H1 (cell line): Measurements from ENCODE around the gene FXYD5. TPM values are rescaled to one million over a fixed set of nuclear protein-coding genes. Genes with fewer than 3 reads are reported as not detected.

Experiments
- CTCF ChIA-PET: fragments of 300-600 bp; sonication (Branson Sonifier 250); formaldehyde crosslinking; loops from one replicate; lab custom pipeline; 2021; ENCODE audit not compliant: partially characterized antibody; lab: Charles Lee
- POLR2A ChIA-PET: fragments of 300-600 bp; sonication (Branson Sonifier 250); formaldehyde crosslinking; loops from one replicate; lab custom pipeline; 2021; ENCODE audit warnings: inconsistent platforms; ENCODE audit not compliant: partially characterized antibody; lab: Charles Lee
- DNase-seq, 2 experiments: peaks; one replicate each; pipeline versions ENCODE4 v3.0.0 to v3.0.0-alpha.2; 2010 to 2022; ENCODE audit warnings: low spot score in 2 of 2, low read depth in 1 of 2, mixed read lengths in 1 of 2
- FAIRE-seq: peaks from 2 replicates; lab custom pipeline; 2011; peaks lifted over from hg19 to GRCh38; lab: Jason Lieb, UNC
- H2AFZ ChIP-seq: 2 replicates; pipeline ENCODE4 v1.8.1; 2012; ENCODE audit warnings: low read length, inconsistent platforms
- H2AK5ac ChIP-seq: 2 replicates; pipeline ENCODE4 v1.6.1; 2013; ENCODE audit warnings: low read depth, low read length
- H2BK120ac ChIP-seq: replicated peaks from 2 replicates; pipeline ENCODE3; 2013; ENCODE audit warnings: low read depth, low read length, inconsistent platforms
- H2BK12ac ChIP-seq: 2 replicates; pipeline ENCODE4 v1.6.1; 2013; ENCODE audit warnings: low read depth, low read length
- H2BK15ac ChIP-seq: 2 replicates; pipeline ENCODE4 v1.6.1; 2013; ENCODE audit warnings: low read length
- H2BK20ac ChIP-seq: 2 replicates; pipeline ENCODE4 v1.6.1; 2013; ENCODE audit warnings: low read length
- H2BK5ac ChIP-seq: 2 replicates; pipeline ENCODE4 v1.6.1; 2013; ENCODE audit warnings: low read depth, low read length
- H3K14ac ChIP-seq: 2 replicates; pipeline ENCODE4 v1.6.1; 2013; ENCODE audit warnings: inconsistent platforms; ENCODE audit not compliant: insufficient read length
- H3K18ac ChIP-seq: 2 replicates; pipeline ENCODE4 v1.6.1; 2013; ENCODE audit warnings: low read length; ENCODE audit errors: extremely low read depth
- H3K23ac ChIP-seq: 2 replicates; pipeline ENCODE4 v1.6.1; 2013; ENCODE audit warnings: inconsistent platforms; ENCODE audit not compliant: insufficient read length
- H3K23me2 ChIP-seq: 2 replicates; pipeline ENCODE4 v1.6.1; 2013; ENCODE audit warnings: low read depth, low read length
- H3K27ac ChIP-seq: 2 replicates; pipeline ENCODE4 v1.6.1; 2011; ENCODE audit warnings: low read depth, low read length, inconsistent platforms
- H3K27me3 ChIP-seq, 4 experiments: replicated peaks in 1 of 4; 1 replicate in 1 of 4; 2 replicates in 3 of 4; pipeline versions ENCODE4 v1.6.1 to v1.8.1; 2011 to 2013; ENCODE audit warnings: low read length in 3 of 4, mild to moderate bottlenecking in 3 of 4, inconsistent platforms in 2 of 4, mixed read lengths in 2 of 4, moderate library complexity in 1 of 4; ENCODE audit not compliant: control insufficient read depth in 3 of 4, insufficient read depth in 3 of 4; ENCODE audit errors: extremely low read depth in 1 of 4
- H3K36me3 ChIP-seq, 4 experiments: 2 replicates each; pipeline versions ENCODE4 v1.6.1 to v1.8.1; 2011 to 2013; ENCODE audit warnings: mild to moderate bottlenecking in 4 of 4, low read length in 3 of 4, moderate library complexity in 2 of 4, control low read depth in 1 of 4, inconsistent platforms in 1 of 4; ENCODE audit not compliant: insufficient read depth in 4 of 4, control insufficient read depth in 2 of 4
- H3K4ac ChIP-seq: replicated peaks from 2 replicates; pipeline ENCODE3; 2013; ENCODE audit warnings: low read length, low read depth, mixed read lengths, inconsistent platforms; ENCODE audit not compliant: insufficient read length
- H3K4me1 ChIP-seq, 4 experiments: replicated peaks in 1 of 4; 1 replicate in 1 of 4; 2 replicates in 3 of 4; pipeline versions ENCODE4 v1.6.1 to v1.8.1; 2011 to 2013; ENCODE audit warnings: low read length in 3 of 4, inconsistent platforms in 2 of 4, mixed read lengths in 1 of 4; ENCODE audit not compliant: insufficient read depth in 4 of 4, control insufficient read depth in 3 of 4
- H3K4me2 ChIP-seq, 2 experiments: 2 replicates each; pipeline versions ENCODE4 v1.6.1 to v1.8.1; 2011 to 2013; ENCODE audit warnings: low read depth in 2 of 2, low read length in 2 of 2, control low read depth in 1 of 2, inconsistent platforms in 1 of 2, mild to moderate bottlenecking in 1 of 2; ENCODE audit not compliant: insufficient read depth in 1 of 2
- H3K4me3 ChIP-seq, 4 experiments: fragments of 200-600, 300-600 bp in 1 of 4; sonication (generic), shearing (Covaris generic), sonication (Bioruptor Twin) in 1 of 4; 2 replicates each; pipeline versions ENCODE4 v1.5.1 to v1.8.1; 2011 to 2016; ENCODE audit warnings: low read length in 4 of 4, low read depth in 3 of 4, control low read depth in 2 of 4, inconsistent platforms in 2 of 4, mild to moderate bottlenecking in 2 of 4, mixed read lengths in 1 of 4, moderate library complexity in 1 of 4; ENCODE audit not compliant: insufficient read depth in 2 of 4; ENCODE audit errors: extremely low read depth in 1 of 4
- H3K56ac ChIP-seq: replicated peaks from 2 replicates; pipeline ENCODE3; 2013; ENCODE audit warnings: low read depth, mild to moderate bottlenecking, mixed read lengths, low read length, inconsistent platforms; ENCODE audit not compliant: insufficient read length
- H3K79me1 ChIP-seq: 2 replicates; pipeline ENCODE4 v1.6.1; 2013; ENCODE audit warnings: low read depth, low read length, control low read depth
- H3K79me2 ChIP-seq, 2 experiments: 2 replicates each; pipeline versions ENCODE4 v1.6.1 to v1.8.1; 2012 to 2013; ENCODE audit warnings: low read length in 2 of 2, mild to moderate bottlenecking in 2 of 2, inconsistent platforms in 1 of 2; ENCODE audit not compliant: insufficient read depth in 2 of 2, control insufficient read depth in 1 of 2
- H3K9ac ChIP-seq, 4 experiments: replicated peaks in 1 of 4; 1 replicate in 1 of 4; 2 replicates in 3 of 4; pipeline versions ENCODE4 v1.6.1 to v1.8.1; 2011 to 2013; ENCODE audit warnings: low read depth in 3 of 4, low read length in 3 of 4, control low read depth in 2 of 4, mild to moderate bottlenecking in 2 of 4, moderate library complexity in 2 of 4, inconsistent platforms in 1 of 4; ENCODE audit errors: extremely low read depth in 1 of 4
- H3K9me3 ChIP-seq, 2 experiments: 2 replicates each; pipeline versions ENCODE4 v1.6.1 to v1.8.1; 2012 to 2013; ENCODE audit warnings: mild to moderate bottlenecking in 2 of 2, moderate library complexity in 2 of 2, control low read depth in 1 of 2, inconsistent platforms in 1 of 2, low read depth in 1 of 2, low read length in 1 of 2, mixed read lengths in 1 of 2; ENCODE audit not compliant: insufficient read depth in 2 of 2
- H4K20me1 ChIP-seq, 2 experiments: replicated peaks in 1 of 2; 2 replicates each; pipeline versions ENCODE3 to v1.8.1; 2011 to 2013; ENCODE audit warnings: inconsistent platforms in 2 of 2, low read length in 2 of 2, mild to moderate bottlenecking in 1 of 2; ENCODE audit not compliant: insufficient read depth in 2 of 2, control insufficient read depth in 1 of 2
- H4K5ac ChIP-seq: 2 replicates; pipeline ENCODE4 v1.6.1; 2013; ENCODE audit warnings: low read length, low read depth, mixed read lengths, inconsistent platforms; ENCODE audit not compliant: insufficient read length
- H4K8ac ChIP-seq: 2 replicates; pipeline ENCODE4 v1.8.0; 2013; ENCODE audit warnings: mild to moderate bottlenecking, moderate library complexity, low read length, inconsistent platforms; ENCODE audit not compliant: insufficient read depth; ENCODE audit errors: extremely low read depth
- H4K91ac ChIP-seq: replicated peaks from 2 replicates; pipeline ENCODE3; 2013; ENCODE audit warnings: low read length, mixed read lengths, inconsistent platforms; ENCODE audit not compliant: insufficient read length
- CBX5 ChIP-seq: fragments of 300-800, 300-1000 bp; sonication (generic); IDR thresholded peaks from 2 replicates; pipeline ENCODE4 v1.7.1; 2016; ENCODE audit warnings: antibody characterized with exemption, low read length, low read depth
- CBX8 ChIP-seq: fragments of 300-800, 300-1000 bp; sonication (generic); IDR thresholded peaks from 2 replicates; pipeline ENCODE4 v1.7.1; 2016; ENCODE audit warnings: low read depth, low read length, borderline replicate concordance
- CHD1 ChIP-seq: IDR thresholded peaks from 2 replicates; pipeline ENCODE4 v1.6.1; 2012; ENCODE audit warnings: low read depth, low read length, improper control_type of control experiment
- MAFK ChIP-seq: IDR thresholded peaks from 2 replicates; pipeline ENCODE4 v1.6.1; 2012; ENCODE audit warnings: low read depth, mild to moderate bottlenecking, improper control_type of control experiment, low read length
- whole genome bisulfite sequencing, 2 experiments: shearing (Covaris generic) in 1 of 2; methylation state at CpG; one replicate each; pipeline versions ENCODE4 v1.1.6 to v1.1.7; 2013 to 2015; ENCODE audit warnings: low lambda C conversion rate in 2 of 2, mixed read lengths in 2 of 2, inconsistent platforms in 1 of 2, low coverage in 1 of 2, missing lambda C conversion rate in 1 of 2; ENCODE audit not compliant: insufficient replicate concordance in 2 of 2, insufficient coverage in 1 of 2, insufficient read length in 1 of 2; ENCODE audit errors: extremely low coverage in 1 of 2, missing lambda C conversion rate in 1 of 2; 5-methylcytosine and 5-hydroxymethylcytosine counted together
- polyA plus RNA-seq, 7 experiments: library from polyadenylated mRNA; depleted of rRNA in 3 of 7; stranded (reverse) in 5 of 7; unstranded in 2 of 7; fragments of >200 nt in 5 of 7; fragments of 200-250 nt in 2 of 7; gene quantifications; 1 replicate in 5 of 7; 2 replicates in 1 of 7; 4 replicates in 1 of 7; pipeline versions ENCODE4 v1.2.1 to v1.2.3, GENCODE V29; 2011 to 2013; ENCODE audit warnings: missing spikeins in 2 of 7, mixed read lengths in 2 of 7
- total RNA-seq: library from RNA; stranded (reverse); fragmentation: NEBNext Ultra II Directional; extraction: Animal tissue kit (Norgen Biotek cat#: 25700); gene quantifications from 2 replicates; pipeline ENCODE4 v1.2.1, GENCODE V29; 2021

Gene FXYD5
- total and polyA plus RNA-seq, 2 of the 8 experiments (the other 6 are each of a cell fraction or from before 2014, with no cell fraction given), result 99.0 to 191 TPM

DNA sequence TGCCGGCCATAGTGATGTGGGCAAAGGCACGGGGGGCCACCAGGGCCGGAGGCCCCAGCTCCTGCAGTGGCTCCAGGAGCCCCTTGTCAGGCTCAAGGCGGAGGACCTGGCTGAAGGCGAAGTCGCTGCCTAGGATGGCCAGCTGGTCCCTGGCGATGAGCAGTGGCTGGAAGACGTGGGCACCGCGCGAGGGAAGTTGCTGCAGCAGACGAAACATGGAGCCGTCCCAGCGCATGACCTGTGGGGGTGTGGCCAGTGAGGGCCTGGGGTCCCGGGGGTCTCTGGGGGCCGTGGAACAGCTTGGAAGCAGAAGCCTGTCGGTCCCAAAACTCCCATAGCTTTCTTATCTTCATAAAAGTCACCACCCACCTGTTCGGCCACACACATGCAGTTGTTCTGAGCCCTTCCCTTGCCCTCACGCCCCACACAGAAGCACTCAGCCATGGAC lies 29.2 kb upstream of the FXYD5 start:
- Histone ChIP-seq H4K8ac (no peak overlapping the region; the same call in 1 of the 2 replicates), H3K14ac (no peak overlapping the region), H4K20me1 (no peaks in the 10 kb centered on the region), H3K23ac (no peak overlapping the region), H2AFZ (no peak overlapping the region), H3K27me3 (no peaks in the 10 kb centered on the region; a peak in 1 of 7 replicates), H3K9ac (no peak overlapping the region), H2BK20ac (no peak overlapping the region), H3K18ac (no peak overlapping the region; the same call in 1 of the 2 replicates), H3K4me2 (no peak overlapping the region), H4K5ac (no peak overlapping the region), H3K56ac (no peak overlapping the region), H3K27ac (no peak overlapping the region), H2BK12ac (0 out of 2 replicates have a peak overlapping the region, but pooled peaks have one; percentile 7), H2BK5ac (no peak overlapping the region), H4K91ac (no peak overlapping the region), H3K79me2 (no peaks in the 10 kb centered on the region), H3K23me2 (no peaks in the 10 kb centered on the region), H3K79me1 (no peaks in the 10 kb centered on the region), H3K4me3 (no peak overlapping the region), H2BK120ac (no peak overlapping the region), H3K36me3 (no peaks in the 10 kb centered on the region), H2AK5ac (no peak overlapping the region), H3K9me3 (no peaks in the 10 kb centered on the region), H3K4ac (no peak overlapping the region), H3K4me1 (peaks cover 2 to 9% (median 6%) of the 10 kb centered on the region in 4 experiments; a peak in 5 of 7 replicates), H2BK15ac (no peak overlapping the region)
- FAIRE-seq (no peak), DNase-seq (no peak)
- POLR2A ChIA-PET, result interaction anchor here (1.6 to 2.3 kb wide), 3 partner anchors 9 to 57 kb away, joined by 4 to 7 read pairs (median 5); partner anchors contain the start of genes FXYD3 and FXYD5
- WGBS, 2 experiments, result 91% methylated on average over 19 of the region's 19 CpGs; no CpG with 5 or more reads in 1 of the 2 experiments
- TF ChIP-seq MAFK (no peak), CBX5 (no peak), CBX8 (no peak), CHD1 (no peak)
- CTCF ChIA-PET, result interaction anchor here (0.6 to 4.6 kb wide), 5 partner anchors 8 to 58 kb away, joined by 4 to 41 read pairs (median 6); partner anchors contain the start of genes FXYD3 and LGI4
